WTC11 (cell line): ENCODE results near the gene MGMT.

Source experiments
- CTCF ChIP-seq: fragments of 200-600 bp; IDR thresholded peaks from 2 replicates; pipeline ENCODE4 v1.8.0; 2022; ENCODE audit warnings: antibody characterized with exemption
- ZNF416 ChIP-seq: fragments of 250-450 bp; sonication (Bioruptor Pico); IDR thresholded peaks from 2 replicates; pipeline ENCODE4 v1.9.0; 2021; ENCODE audit warnings: mild to moderate bottlenecking, inconsistent platforms

- TF ChIP-seq CTCF, result no peak
- no peak for TF ChIP-seq ZNF416 (CRISPR knock-in tag)
Measured at GRCh38 chr10:129685271-129685670, 218.2 kb downstream of the MGMT start.
